GM19099 (cell line): ENCODE data around the gene NLGN4Y.

Experiments
- POLR2A ChIP-seq: IDR thresholded peaks from 3 replicates; pipeline ENCODE4 v1.6.1; 2011; ENCODE audit warnings: low read depth; ENCODE audit not compliant: insufficient read length; ENCODE audit errors: extremely low read depth

NLGN4Y gene

DNA sequence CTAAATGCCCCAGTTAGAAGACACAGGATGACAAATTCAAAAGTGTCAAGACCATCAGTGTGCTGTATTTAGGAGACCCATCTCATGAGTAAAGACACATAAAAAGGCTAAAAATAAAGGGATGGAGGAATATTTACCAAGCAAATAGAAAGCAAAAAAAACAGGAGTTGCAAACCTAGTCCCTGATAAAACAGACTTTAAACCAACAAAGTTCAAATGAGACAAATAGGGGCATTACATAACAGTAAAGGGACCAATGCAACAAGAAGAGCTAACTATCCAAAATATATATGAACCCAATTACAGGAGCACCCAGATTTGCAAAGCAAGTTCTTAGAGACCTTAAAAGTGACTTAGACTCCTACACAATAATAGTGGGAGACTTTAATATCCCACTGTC, 336.1 kb downstream of the NLGN4Y start:
- TF ChIP-seq POLR2A: no peak

DNA sequence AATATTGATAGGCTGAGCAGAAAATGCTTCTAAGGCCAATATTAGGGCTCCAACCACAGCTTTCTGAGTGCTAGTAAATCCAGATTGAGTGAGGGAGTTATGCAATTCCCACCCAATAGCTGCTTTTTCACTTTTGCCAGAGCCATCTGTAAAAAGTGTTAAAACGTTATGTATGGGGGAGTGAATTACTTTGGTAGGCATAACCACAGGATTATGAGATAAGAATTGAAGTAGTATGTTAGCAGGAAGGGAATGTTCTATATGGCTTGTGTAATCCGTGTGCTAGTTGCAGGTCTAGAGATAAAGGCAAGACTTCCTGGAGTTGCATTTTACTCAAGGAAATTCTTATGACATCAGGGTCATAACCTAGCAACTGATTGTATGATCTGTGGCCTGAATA, 347.6 kb downstream of the NLGN4Y start:
- no peak for TF ChIP-seq POLR2A
